GM23248 (cell line): ENCODE measurements around the gene ANKRD11. TPM values are rescaled to one million over a fixed set of nuclear protein-coding genes. Genes with fewer than 3 reads are reported as not detected.

ENCODE experiments used
- DNase-seq: peaks from one replicate; pipeline ENCODE4 v3.0.0-alpha.2; 2015
- H2AFZ ChIP-seq: fragments of 200-600 bp; sonication (generic); 2 replicates; pipeline ENCODE4 v1.6.1; 2016; ENCODE audit warnings: antibody characterized with exemption
- H3F3A ChIP-seq: fragments of 200-600 bp; sonication (generic); 2 replicates; pipeline ENCODE4 v1.6.1; 2016; ENCODE audit warnings: mild to moderate bottlenecking, antibody characterized with exemption, mixed run types; ENCODE audit not compliant: insufficient read depth
- H3K27ac ChIP-seq: fragments of 200-600 bp; sonication (generic); 2 replicates; pipeline ENCODE4 v1.5.1; 2016; ENCODE audit warnings: mild to moderate bottlenecking
- H3K27me3 ChIP-seq: fragments of 200-600 bp; sonication (generic); replicated peaks from 2 replicates; pipeline ENCODE4 v1.6.1; 2016; ENCODE audit warnings: mild to moderate bottlenecking; ENCODE audit not compliant: insufficient read depth
- H3K36me3 ChIP-seq: fragments of 200-600 bp; sonication (generic); 2 replicates; pipeline ENCODE4 v1.6.1; 2016; ENCODE audit warnings: low read depth, mild to moderate bottlenecking
- H3K4me1 ChIP-seq: fragments of 200-600 bp; sonication (generic); 2 replicates; pipeline ENCODE4 v1.6.1; 2016; ENCODE audit warnings: mild to moderate bottlenecking; ENCODE audit not compliant: insufficient read depth
- H3K4me2 ChIP-seq: fragments of 200-600 bp; sonication (generic); one replicate; pipeline ENCODE4 v1.6.1; 2016; ENCODE audit warnings: mild to moderate bottlenecking; ENCODE audit not compliant: unreplicated experiment
- H3K4me3 ChIP-seq: fragments of 200-600 bp; sonication (generic); 2 replicates; pipeline ENCODE4 v1.5.1; 2016; ENCODE audit warnings: mild to moderate bottlenecking
- H3K79me2 ChIP-seq: fragments of 200-600 bp; sonication (generic); 2 replicates; pipeline ENCODE4 v1.6.1; 2016; ENCODE audit warnings: mild to moderate bottlenecking; ENCODE audit not compliant: insufficient read depth
- H3K9ac ChIP-seq: fragments of 200-600 bp; sonication (generic); 2 replicates; pipeline ENCODE4 v1.6.1; 2016; ENCODE audit warnings: mild to moderate bottlenecking
- H3K9me2 ChIP-seq: fragments of 200-600 bp; sonication (generic); 2 replicates; pipeline ENCODE4 v1.6.1; 2016; ENCODE audit warnings: mixed run types, mild to moderate bottlenecking, moderate library complexity; ENCODE audit not compliant: insufficient read depth
- H3K9me3 ChIP-seq: fragments of 200-600 bp; sonication (generic); one replicate; pipeline ENCODE4 v1.6.1; 2017; ENCODE audit warnings: low read depth
- H4K20me1 ChIP-seq: fragments of 200-600 bp; sonication (generic); 2 replicates; pipeline ENCODE4 v1.6.0; 2016; ENCODE audit not compliant: insufficient read depth
- EZH2 ChIP-seq: fragments of 200-600 bp; sonication (generic); IDR thresholded peaks from 2 replicates; pipeline ENCODE4 v1.6.1; 2018; ENCODE audit warnings: antibody characterized with exemption, mild to moderate bottlenecking; ENCODE audit not compliant: insufficient read depth, poor library complexity, severe bottlenecking
- EZH2phosphoT487 ChIP-seq: fragments of 200-600 bp; sonication (generic); IDR thresholded peaks from 2 replicates; pipeline ENCODE4 v1.6.1; 2018; ENCODE audit warnings: antibody characterized with exemption, moderate library complexity, mild to moderate bottlenecking, low read depth; ENCODE audit not compliant: insufficient read depth
- WGBS, 2 experiments: methylation state at CpG; one replicate each; pipeline ENCODE4 v1.1.6; 2015 to 2017; ENCODE audit warnings: low lambda C conversion rate in 2 of 2, low coverage in 1 of 2; ENCODE audit errors: missing lambda C conversion rate in 2 of 2; 5-methylcytosine and 5-hydroxymethylcytosine counted together
- in situ Hi-C: fragments of 300-500 bp; cut with MboI; formaldehyde crosslinking; loops from 2 replicates; pipeline ENCODE4 v1.15.0; 2020
- polyA plus RNA-seq: library from polyadenylated mRNA; unstranded; fragments of >200 nt; fragmentation: Nextera tagmentation; extraction: Ambion mirVana; gene quantifications from 2 replicates; pipeline ENCODE4 v1.2.1, GENCODE V29; 2016
- total RNA-seq: library from RNA; depleted of rRNA; stranded (reverse); fragments of >200 nt; shearing (Covaris generic); gene quantifications from 2 replicates; pipeline ENCODE4 v1.2.3, GENCODE V29; 2014

ANKRD11 gene
- total and polyA plus RNA-seq, 2 experiments from 2014 or later, result 39.3 to 84.7 TPM

GRCh38 chr16:89519881-89520280 is 29.5 kb upstream of the ANKRD11 start:
- Histone ChIP-seq H3K4me1 (no peaks in the 10 kb centered on the region), H3K79me2 (peaks cover 84% of the 10 kb centered on the region), H3K4me3 (no peak overlapping the region), H3K36me3 (peaks cover 38% of the 10 kb centered on the region; the same call in 1 of the 2 replicates), H3K27me3 (no peaks in the 10 kb centered on the region), H3K27ac (no peak overlapping the region), H3K9ac (no peak overlapping the region), H3K9me2 (no peaks in the 10 kb centered on the region), H4K20me1 (no peaks in the 10 kb centered on the region), H3K4me2 (no peak overlapping the region), H2AFZ (no peak overlapping the region), H3F3A (no peaks in the 10 kb centered on the region), H3K9me3 (no peaks in the 10 kb centered on the region)
- WGBS, 2 experiments, result 94 to 95% methylated on average over 15 of the region's 15 CpGs
- in situ Hi-C loops, result no loop called here
- TF ChIP-seq EZH2 (no peak), EZH2phosphoT487 (no peak)
- DNase-seq, result no peak

GRCh38 chr16:89517128-89517527 is 26.8 kb upstream of the ANKRD11 start:
- Histone ChIP-seq H3K9me3 (no peaks in the 10 kb centered on the region), H3K4me2 (no peak overlapping the region), H3K4me1 (no peaks in the 10 kb centered on the region), H3K79me2 (peaks cover 98% of the 10 kb centered on the region), H3K27ac (no peak overlapping the region), H3K27me3 (no peaks in the 10 kb centered on the region), H3F3A (no peaks in the 10 kb centered on the region), H3K4me3 (no peak overlapping the region), H3K36me3 (peaks cover 50% of the 10 kb centered on the region), H3K9ac (no peak overlapping the region), H3K9me2 (no peaks in the 10 kb centered on the region), H4K20me1 (no peaks in the 10 kb centered on the region), H2AFZ (no peak overlapping the region)
- WGBS, 2 experiments, result 98 to 100% methylated on average over 9 of the region's 9 CpGs
- TF ChIP-seq EZH2 (no peak), EZH2phosphoT487 (no peak)
- in situ Hi-C loops, result no loop called here
- DNase-seq, result no peak

GRCh38 chr16:89512453-89512852 is 22.1 kb upstream of the ANKRD11 start:
- peaks cover 55% of the 10 kb centered on the region for H3K36me3 ChIP-seq
- no peak overlapping the region for H3K4me3 ChIP-seq
- H3K9me3 ChIP-seq, result no peaks in the 10 kb centered on the region
- TF ChIP-seq EZH2 (no peak), EZH2phosphoT487 (no peak)
- no peak overlapping the region for H2AFZ ChIP-seq
- H3K27ac ChIP-seq, result no peak overlapping the region
- no peaks in the 10 kb centered on the region for H4K20me1 ChIP-seq
- H3K27me3 ChIP-seq, result no peaks in the 10 kb centered on the region
- H3K9me2 ChIP-seq, result no peaks in the 10 kb centered on the region
- H3K79me2 ChIP-seq, result peaks cover 89% of the 10 kb centered on the region
- in situ Hi-C loops, result no loop called here
- no peak for DNase-seq
- H3K4me2 ChIP-seq, result no peak overlapping the region
- peaks cover 14% of the 10 kb centered on the region; the same call in 1 of the 2 replicates for H3K4me1 ChIP-seq
- WGBS, 2 experiments, result 94 to 95% methylated on average over 9 of the region's 9 CpGs
- no peak overlapping the region for H3K9ac ChIP-seq
- H3F3A ChIP-seq, result peaks cover 13% of the 10 kb centered on the region; the same call in 1 of the 2 replicates

GRCh38 chr16:89511374-89511773 is 21.0 kb upstream of the ANKRD11 start:
- in situ Hi-C loops, result no loop called here
- peaks cover 85% of the 10 kb centered on the region for H3K79me2 ChIP-seq

More at GRCh38 chr16:89511374-89511773, 21.0 kb upstream of the ANKRD11 start:
- Histone ChIP-seq H4K20me1 (no peaks in the 10 kb centered on the region), H3K27me3 (no peaks in the 10 kb centered on the region), H3K9me2 (no peaks in the 10 kb centered on the region), H3K27ac (no peak overlapping the region), H3K4me1 (peaks cover 14% of the 10 kb centered on the region; the same call in 1 of the 2 replicates), H3K4me2 (no peak overlapping the region), H2AFZ (no peak overlapping the region), H3K9ac (no peak overlapping the region), H3K36me3 (peaks cover 46% of the 10 kb centered on the region), H3K9me3 (no peaks in the 10 kb centered on the region), H3K4me3 (no peak overlapping the region), H3F3A (peaks cover 19% of the 10 kb centered on the region; the same call in 1 of the 2 replicates)
- WGBS, 2 experiments, result 83 to 84% methylated on average over 8 of the region's 8 CpGs
- no peak for DNase-seq
- TF ChIP-seq EZH2phosphoT487 (no peak), EZH2 (no peak)
